Activated CD8-positive, alpha-beta T cell treated with anti-CD3 and anti-CD28 coated beads for 36 hours (primary cell): ENCODE measurements around the gene VN1R2. TPM values are rescaled to one million over a fixed set of nuclear protein-coding genes. Genes with fewer than 3 reads are reported as not detected.
A peak's percentile ranks its signal among the peaks of the same experiment; 100 is the strongest.
"Not testable (repeated sequence)": the region's sequence is repeated elsewhere in the genome, so short reads cannot be mapped to it uniquely, and the experiment has no call there.

Experiments
- ATAC-seq: fragments of 200-7000 bp; cut with Tn5 transposase; one replicate; pipeline ENCODE4 v1.10.0; 2021; ENCODE audit warnings: mild to moderate bottlenecking, moderate library complexity
- CTCF ChIA-PET: fragments of 350-600 bp; sonication (Branson Sonifier 250); formaldehyde crosslinking; loops from one replicate; lab custom pipeline; 2021; ENCODE audit warnings: antibody characterized with exemption; lab: Charles Lee
- POLR2A ChIA-PET: fragments of 350-600 bp; sonication (Branson Sonifier 250); formaldehyde crosslinking; loops from one replicate; lab custom pipeline; 2021; ENCODE audit warnings: antibody characterized with exemption; lab: Charles Lee
- DNase-seq: peaks from one replicate; pipeline ENCODE4 v3.0.0-alpha.2; 2020
- H3K27ac Mint-ChIP-seq: one replicate; pipeline ENCODE4 v1.8.0; 2021; ENCODE audit warnings: mild to moderate bottlenecking, mixed read lengths
- H3K27me3 Mint-ChIP-seq: one replicate; pipeline ENCODE4 v1.8.0; 2021; ENCODE audit warnings: mixed read lengths
- H3K36me3 Mint-ChIP-seq: one replicate; pipeline ENCODE4 v1.8.0; 2021; ENCODE audit warnings: low read depth, mixed read lengths
- H3K4me1 Mint-ChIP-seq: one replicate; pipeline ENCODE4 v1.8.0; 2021; ENCODE audit warnings: low read depth, mixed read lengths
- H3K4me3 Mint-ChIP-seq: one replicate; pipeline ENCODE4 v1.8.0; 2021; ENCODE audit warnings: mild to moderate bottlenecking, moderate library complexity, mixed read lengths
- H3K9me3 Mint-ChIP-seq: one replicate; pipeline ENCODE4 v1.8.0; 2021; ENCODE audit warnings: mixed read lengths
- CTCF ChIP-seq: fragments of 200-600 bp; IDR thresholded peaks from one replicate; pipeline ENCODE4 v1.8.0; 2022; ENCODE audit warnings: antibody characterized with exemption, mild to moderate bottlenecking
- intact Hi-C: fragments of 100-400 bp; cut with micrococcal nuclease; formaldehyde crosslinking; loops from one replicate; pipeline ENCODE4 v1.10.0; 2022
- total RNA-seq, 2 experiments: library from RNA; stranded (reverse); gene quantifications; one replicate each; pipeline ENCODE4 v1.2.3, GENCODE V29; 2021

Gene VN1R2
- total RNA-seq, 2 experiments from 2014 or later, result not detected

- CTCF ChIA-PET, result interaction anchor here (0.7 kb wide), 1 partner anchor 284 kb away, joined by 3 read pairs; no protein-coding TSS in a partner anchor
Measured at GRCh38 chr19:53246498-53246897, 11.6 kb upstream of the VN1R2 start.

GRCh38 chr19:53254411-53255341 is 3.4 kb upstream of the VN1R2 start, which contains the start of gene ZNF677:
TSS of gene ZNF677 (minus strand) at chr19:53254873. CDS start at chr19:53251550, 3,323 bp downstream.
- peak; percentile 100 for ATAC-seq
- H3K4me3 Mint-ChIP-seq, result peak within 1 kb of the TSS; percentile 83
- peak; percentile 90 for DNase-seq
- intact Hi-C loops, result no loop called here
- no peaks in the 10 kb centered on the region for H3K27me3 Mint-ChIP-seq
- peaks cover 45% of the 10 kb centered on the region for H3K36me3 Mint-ChIP-seq
- peak within 1 kb of the TSS; percentile 67 for H3K27ac Mint-ChIP-seq
- ChIA-PET CTCF (interaction anchor here (1.2 kb wide), 1 partner anchor 59 kb away, joined by 4 read pairs; no protein-coding TSS in a partner anchor), POLR2A (no interaction called here)
- no peak for TF ChIP-seq CTCF
- H3K9me3 Mint-ChIP-seq, result peaks cover 46% of the 10 kb centered on the region
- H3K4me1 Mint-ChIP-seq, result peaks cover 10% of the 10 kb centered on the region

More at GRCh38 chr19:53246498-53246897, 11.6 kb upstream of the VN1R2 start:
- Mint-ChIP-seq H3K4me3 (no peak overlapping the region), H3K36me3 (peaks cover 75% of the 10 kb centered on the region), H3K4me1 (no peaks in the 10 kb centered on the region), H3K27me3 (no peaks in the 10 kb centered on the region), H3K27ac (no peak overlapping the region), H3K9me3 (peaks cover 61% of the 10 kb centered on the region)
- DNase-seq (no peak), ATAC-seq (no peak)
- no peak for TF ChIP-seq CTCF
- POLR2A ChIA-PET, result no interaction called here
- intact Hi-C loops, result no loop called here

GRCh38 chr19:53267623-53268022 is 9.5 kb downstream of the VN1R2 start, which contains the start of gene VN1R4:
TSS of gene VN1R4 (minus strand) at chr19:53267723. CDS start at chr19:53267665, 58 bp downstream.
- H3K27ac Mint-ChIP-seq, H3K36me3 Mint-ChIP-seq: not testable (repeated sequence)

GRCh38 chr19:53269861-53270260 is 11.8 kb downstream of the VN1R2 start:
- H3K27ac Mint-ChIP-seq, H3K36me3 Mint-ChIP-seq, H3K4me3 Mint-ChIP-seq, H3K27me3 Mint-ChIP-seq, DNase-seq, intact Hi-C loops, ATAC-seq, H3K4me1 Mint-ChIP-seq, CTCF ChIA-PET, POLR2A ChIA-PET: not testable (repeated sequence)
- H3K9me3 Mint-ChIP-seq, result peaks cover 23% of the 10 kb centered on the region

More at GRCh38 chr19:53267623-53268022, 9.5 kb downstream of the VN1R2 start, which contains the start of gene VN1R4:
- H3K4me1 Mint-ChIP-seq, DNase-seq, H3K27me3 Mint-ChIP-seq, intact Hi-C loops, ATAC-seq, CTCF ChIA-PET, H3K4me3 Mint-ChIP-seq, POLR2A ChIA-PET: not testable (repeated sequence)
- H3K9me3 Mint-ChIP-seq, result peaks cover 31% of the 10 kb centered on the region

GRCh38 chr19:53272044-53272443 is 14.0 kb downstream of the VN1R2 start:
- POLR2A ChIA-PET, result no interaction called here

More at GRCh38 chr19:53272044-53272443, 14.0 kb downstream of the VN1R2 start:
- Mint-ChIP-seq H3K27ac (no peak overlapping the region), H3K4me1 (no peaks in the 10 kb centered on the region), H3K36me3 (peaks cover 1% of the 10 kb centered on the region), H3K9me3 (peaks cover 17% of the 10 kb centered on the region), H3K4me3 (no peak overlapping the region), H3K27me3 (peaks cover 4% of the 10 kb centered on the region)
- intact Hi-C loops, result no loop called here
- ATAC-seq (no peak), DNase-seq (no peak)
- CTCF ChIA-PET, result no interaction called here
- no peak for TF ChIP-seq CTCF
